K562 (cell line): ENCODE data around the gene SDHAF4. TPM values are rescaled to one million over a fixed set of nuclear protein-coding genes. Genes with fewer than 3 reads are reported as not detected.
A peak's percentile ranks its signal among the peaks of the same experiment; 100 is the strongest.

Source experiments
- ATAC-seq: fragments of 200-7000 bp; cut with Tn5 transposase; 3 replicates; pipeline ENCODE4 v1.9.1; 2020; ENCODE audit warnings: moderate library complexity
- BruUV-seq: library from RNA; stranded (reverse); fragments of 400-500 nt; replicated peaks from 2 replicates; lab custom pipeline; 2021; lab: Mats Ljungman, UMichigan
- CTCF ChIA-PET: fragments of 300-600 bp; formaldehyde crosslinking; extraction: SDS; loops from one replicate; lab custom pipeline; 2021; ENCODE audit warnings: low intra/inter-chr PET ratio; lab: Yijun Ruan, JAX
- POLR2A ChIA-PET: fragments of 300-600, 350-650 bp; sonication (Branson Sonifier 250); formaldehyde crosslinking; extraction: SDS; loops from one replicate; lab custom pipeline; 2021; ENCODE audit warnings: antibody characterized with exemption, inconsistent platforms; lab: Yijun Ruan, JAX
- DNase-seq, 4 experiments: peaks; one replicate each; pipeline versions ENCODE4 v3.0.0 to v3.0.0-alpha.2; 2011 to 2018; ENCODE audit warnings: low spot score in 3 of 4, mixed read lengths in 3 of 4; ENCODE audit errors: extremely low read depth in 1 of 4
- FAIRE-seq: peaks from 2 replicates; lab custom pipeline; 2011; peaks lifted over from hg19 to GRCh38; lab: Jason Lieb, UNC
- H2AFZ ChIP-seq: 2 replicates; pipeline ENCODE4 v1.6.0; 2011; ENCODE audit warnings: low read depth, low read length, control low read depth, inconsistent platforms
- H3K27ac ChIP-seq: fragments of 200-600 bp; 3 replicates; pipeline ENCODE4 v1.8.0; 2011; ENCODE audit warnings: low read depth, mild to moderate bottlenecking, control low read depth, inconsistent platforms, low read length, moderate library complexity, mixed read lengths; ENCODE audit errors: extremely low read depth
- H3K27me3 ChIP-seq, 2 experiments: fragments of 300-600 bp in 1 of 2; 2 replicates in 1 of 2; 3 replicates in 1 of 2; pipeline versions ENCODE4 v1.6.0 to v1.8.0; 2011; ENCODE audit warnings: inconsistent platforms in 2 of 2, low read length in 2 of 2, mild to moderate bottlenecking in 1 of 2, mixed read lengths in 1 of 2, moderate library complexity in 1 of 2; ENCODE audit not compliant: control insufficient read depth in 2 of 2, insufficient read depth in 2 of 2
- H3K36me3 ChIP-seq: fragments of 300-600 bp; 3 replicates; pipeline ENCODE4 v1.8.0; 2011; ENCODE audit warnings: mild to moderate bottlenecking, low read length, inconsistent platforms; ENCODE audit not compliant: control insufficient read depth, insufficient read depth
- H3K4me1 ChIP-seq, 2 experiments: fragments of 200-600 bp in 1 of 2; replicated peaks in 1 of 2; 2 replicates in 1 of 2; 3 replicates in 1 of 2; pipeline versions ENCODE4 v1.5.1 to v1.8.0; 2011; ENCODE audit warnings: inconsistent platforms in 2 of 2, low read length in 2 of 2, mild to moderate bottlenecking in 1 of 2, mixed read lengths in 1 of 2, moderate library complexity in 1 of 2; ENCODE audit not compliant: control insufficient read depth in 2 of 2, insufficient read depth in 2 of 2
- H3K4me2 ChIP-seq: 2 replicates; pipeline ENCODE4 v1.6.1; 2011; ENCODE audit warnings: low read length, control low read depth, inconsistent platforms, mixed read lengths; ENCODE audit not compliant: insufficient read depth
- H3K4me3 ChIP-seq: fragments of 200-600 bp; sonication (generic), shearing (Covaris generic); 2 replicates; pipeline ENCODE4 v1.5.1; 2016; ENCODE audit warnings: control low read depth, inconsistent platforms
- H3K79me2 ChIP-seq: fragments of 200-600 bp; 3 replicates; pipeline ENCODE4 v1.8.0; 2011; ENCODE audit warnings: low read length, inconsistent platforms; ENCODE audit not compliant: control insufficient read depth, insufficient read depth
- H3K9ac ChIP-seq, 2 experiments: 2 replicates each; pipeline versions ENCODE4 v1.6.0 to v1.6.1; 2011; ENCODE audit warnings: low read depth in 2 of 2, low read length in 2 of 2, control low read depth in 1 of 2, inconsistent platforms in 1 of 2, mild to moderate bottlenecking in 1 of 2, mixed read lengths in 1 of 2; ENCODE audit not compliant: insufficient read depth in 1 of 2
- H3K9me1 ChIP-seq: one replicate; pipeline ENCODE4 v1.6.0; 2011; ENCODE audit warnings: inconsistent platforms, mild to moderate bottlenecking, low read length, moderate library complexity; ENCODE audit not compliant: control insufficient read depth, insufficient read depth
- H3K9me3 ChIP-seq: replicated peaks from 2 replicates; pipeline ENCODE4 v1.5.1; 2011; ENCODE audit warnings: low read depth, low read length, inconsistent platforms; ENCODE audit not compliant: control insufficient read depth, insufficient read depth
- H4K20me1 ChIP-seq: replicated peaks from 2 replicates; pipeline ENCODE4 v1.6.1; 2011; ENCODE audit warnings: low read length, inconsistent platforms, mixed read lengths; ENCODE audit not compliant: control insufficient read depth, insufficient read depth
- LEF1 ChIP-seq: fragments of 450-650 bp; IDR thresholded peaks from 2 replicates; pipeline ENCODE4 v1.6.1; 2016; ENCODE audit warnings: mild to moderate bottlenecking
- REST ChIP-seq, 2 experiments: fragments of 450-650 bp; formaldehyde crosslinking in 1 of 2; IDR thresholded peaks; 2 replicates each; pipeline versions ENCODE4 v1.4.0 to v1.6.1; 2014 to 2020; ENCODE audit warnings: mild to moderate bottlenecking in 2 of 2, borderline replicate concordance in 1 of 2, low read depth in 1 of 2
- WGBS: fragments of 100-300 bp; shearing (Covaris generic); methylation state at CpG from one replicate; pipeline ENCODE4 v1.1.6; 2016; ENCODE audit warnings: low coverage, mixed read lengths; ENCODE audit not compliant: insufficient coverage; ENCODE audit errors: missing lambda C conversion rate; 5-methylcytosine and 5-hydroxymethylcytosine counted together
- in situ Hi-C: fragments of 300-500 bp; cut with MboI; formaldehyde crosslinking; loops from 4 replicates; pipeline ENCODE4 v1.15.0; 2018; ENCODE audit warnings: inconsistent platforms, mixed read lengths
- intact Hi-C: fragments of 100-400 bp; cut with micrococcal nuclease; formaldehyde crosslinking; loops from 2 replicates; pipeline ENCODE4 v1.14.2; 2022
- polyA plus RNA-seq, 8 experiments: library from polyadenylated mRNA; depleted of rRNA in 4 of 8; stranded (reverse) in 5 of 8; unstranded in 3 of 8; fragments of >200 nt; fragmentation: Nextera tagmentation in 2 of 8; fragmentation: Illumina TruSeq in 1 of 8; extraction: Ambion mirVana in 2 of 8; extraction: Trizol in 1 of 8; gene quantifications; 2 replicates each; pipeline versions ENCODE4 v1.2.1 to v1.2.3, GENCODE V29; 2011 to 2014; ENCODE audit warnings: inconsistent platforms in 1 of 8, missing spikeins in 1 of 8
- total RNA-seq, 7 experiments: library from RNA; depleted of rRNA in 6 of 7; stranded (reverse); fragments of >200 nt in 6 of 7; fragmentation: Illumina TruSeq in 2 of 7; extraction: Trizol in 2 of 7; gene quantifications; 2 replicates each; pipeline versions ENCODE4 v1.2.1 to v1.2.3, GENCODE V29; 2011 to 2021; ENCODE audit warnings: low replicate concordance in 1 of 7
- TF ChIP-seq, protein P1 (sequence below): fragments of 200-800 bp; sonication (Bioruptor generic); IDR thresholded peaks from 2 replicates; pipeline ENCODE4 v1.6.1; 2017; ENCODE audit warnings: missing genetic modification characterization, missing compliant biosample characterization

Gene SDHAF4
- total and polyA plus RNA-seq, 9 of the 15 experiments (the other 6 are each of a cell fraction or from before 2014, with no cell fraction given), result 3.5 to 12.0 (median 6.2) TPM

GRCh38 chr6:70524721-70525286 lies 41.9 kb upstream of the SDHAF4 start:
- Histone ChIP-seq H4K20me1 (no peaks in the 10 kb centered on the region), H3K9ac (no peak overlapping the region), H3K36me3 (peaks cover 20% of the 10 kb centered on the region; the same call in 2 of the 3 replicates), H3K79me2 (no peaks in the 10 kb centered on the region), H3K4me3 (no peak overlapping the region), H3K4me2 (no peak overlapping the region), H2AFZ (no peak overlapping the region), H3K27me3 (no peaks in the 10 kb centered on the region), H3K27ac (no peak overlapping the region), H3K4me1 (no peaks in the 10 kb centered on the region), H3K9me3 (no peaks in the 10 kb centered on the region), H3K9me1 (no peaks in the 10 kb centered on the region)
- no TSS peak for BruUV-seq
- ATAC-seq (no peak), DNase-seq (no peak), FAIRE-seq (no peak)
- 70% methylated on average over 4 of the region's 4 CpGs for WGBS
- intact Hi-C loops (no loop called here), in situ Hi-C loops (loop anchor here (25.0 kb wide), 1 partner anchor 362 kb away; no protein-coding TSS in a partner anchor)
- TF ChIP-seq, protein P1, sequence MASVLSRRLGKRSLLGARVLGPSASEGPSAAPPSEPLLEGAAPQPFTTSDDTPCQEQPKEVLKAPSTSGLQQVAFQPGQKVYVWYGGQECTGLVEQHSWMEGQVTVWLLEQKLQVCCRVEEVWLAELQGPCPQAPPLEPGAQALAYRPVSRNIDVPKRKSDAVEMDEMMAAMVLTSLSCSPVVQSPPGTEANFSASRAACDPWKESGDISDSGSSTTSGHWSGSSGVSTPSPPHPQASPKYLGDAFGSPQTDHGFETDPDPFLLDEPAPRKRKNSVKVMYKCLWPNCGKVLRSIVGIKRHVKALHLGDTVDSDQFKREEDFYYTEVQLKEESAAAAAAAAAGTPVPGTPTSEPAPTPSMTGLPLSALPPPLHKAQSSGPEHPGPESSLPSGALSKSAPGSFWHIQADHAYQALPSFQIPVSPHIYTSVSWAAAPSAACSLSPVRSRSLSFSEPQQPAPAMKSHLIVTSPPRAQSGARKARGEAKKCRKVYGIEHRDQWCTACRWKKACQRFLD (CRISPR knock-in tag), result no peak
- TF ChIP-seq LEF1, result no peak
- TF ChIP-seq REST (IDR thresholded peaks at IDR 0.05; ENCODE audit: borderline replicate concordance), result peak; percentile 76
- TF ChIP-seq REST (CRISPR knock-in tag; IDR thresholded peaks at IDR 0.05; ENCODE audit: low read depth), result no peak
- POLR2A ChIA-PET, result no interaction called here
- CTCF ChIA-PET, result no interaction called here
